OCI-LY1 (cell line): ENCODE data around the gene BMERB1.
"Not testable (repeated sequence)": the region's sequence is repeated elsewhere in the genome, so short reads cannot be mapped to it uniquely, and the experiment has no call there.

Experiments used
- EZH2 ChIP-seq: fragments of 200-600 bp; sonication (generic), shearing (Covaris generic); IDR thresholded peaks from 2 replicates; pipeline ENCODE4 v1.8.0; 2017; ENCODE audit warnings: borderline replicate concordance, mixed run types, mild to moderate bottlenecking, antibody characterized with exemption, low read length, moderate library complexity, mixed read lengths
- TF ChIP-seq, protein P1 (sequence below): fragments of 200-600 bp; sonication (generic), shearing (Covaris generic); IDR thresholded peaks from 2 replicates; pipeline ENCODE4 v1.5.1; 2017; ENCODE audit warnings: mild to moderate bottlenecking, antibody characterized with exemption, low read length, moderate library complexity, mixed read lengths

GRCh38 chr16:15453296-15453695 is 18.9 kb downstream of the BMERB1 start:
- TF ChIP-seq, protein P1, sequence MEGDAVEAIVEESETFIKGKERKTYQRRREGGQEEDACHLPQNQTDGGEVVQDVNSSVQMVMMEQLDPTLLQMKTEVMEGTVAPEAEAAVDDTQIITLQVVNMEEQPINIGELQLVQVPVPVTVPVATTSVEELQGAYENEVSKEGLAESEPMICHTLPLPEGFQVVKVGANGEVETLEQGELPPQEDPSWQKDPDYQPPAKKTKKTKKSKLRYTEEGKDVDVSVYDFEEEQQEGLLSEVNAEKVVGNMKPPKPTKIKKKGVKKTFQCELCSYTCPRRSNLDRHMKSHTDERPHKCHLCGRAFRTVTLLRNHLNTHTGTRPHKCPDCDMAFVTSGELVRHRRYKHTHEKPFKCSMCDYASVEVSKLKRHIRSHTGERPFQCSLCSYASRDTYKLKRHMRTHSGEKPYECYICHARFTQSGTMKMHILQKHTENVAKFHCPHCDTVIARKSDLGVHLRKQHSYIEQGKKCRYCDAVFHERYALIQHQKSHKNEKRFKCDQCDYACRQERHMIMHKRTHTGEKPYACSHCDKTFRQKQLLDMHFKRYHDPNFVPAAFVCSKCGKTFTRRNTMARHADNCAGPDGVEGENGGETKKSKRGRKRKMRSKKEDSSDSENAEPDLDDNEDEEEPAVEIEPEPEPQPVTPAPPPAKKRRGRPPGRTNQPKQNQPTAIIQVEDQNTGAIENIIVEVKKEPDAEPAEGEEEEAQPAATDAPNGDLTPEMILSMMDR: not testable (repeated sequence)
- TF ChIP-seq EZH2: not testable (repeated sequence)
